ENCODE results near the gene ATP8B3.

ATP8B3 gene

DNA sequence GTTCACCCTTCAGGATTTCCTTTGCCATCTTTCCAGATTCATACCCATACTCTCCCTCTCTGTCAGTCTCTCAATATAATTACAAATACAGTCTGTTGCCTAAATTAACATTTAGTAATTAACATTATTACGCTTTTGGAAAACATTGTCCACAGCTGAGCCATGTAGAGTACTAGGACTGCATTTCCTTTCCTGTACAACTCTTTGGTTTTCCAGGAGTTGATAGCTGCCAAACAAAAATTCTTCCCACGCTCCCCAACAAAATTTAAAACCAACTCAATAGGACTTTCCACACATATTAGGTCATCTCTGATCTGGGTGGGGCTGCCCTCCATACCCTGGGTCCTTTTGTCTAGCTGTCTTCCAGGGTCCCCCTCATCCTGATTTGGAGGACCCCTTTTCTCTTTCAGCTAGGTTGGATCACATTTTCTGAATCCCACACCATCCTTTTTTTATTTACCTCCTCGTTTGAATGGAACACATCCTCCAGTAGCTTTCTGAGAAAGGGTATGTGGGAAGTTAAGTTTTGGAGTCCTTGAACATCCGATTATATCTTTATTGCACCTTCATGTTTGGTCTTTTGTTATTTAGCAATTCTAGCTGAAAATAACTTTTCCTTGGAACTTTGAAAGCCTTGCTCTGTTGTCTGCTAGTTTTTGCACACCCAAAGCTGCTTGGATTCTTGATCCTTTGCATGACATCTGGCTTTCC, 41.1 kb downstream of the ATP8B3 start:
- Histone ChIP-seq H2BK15ac (replicated peaks; ENCODE audit: low read depth) (no peak overlapping the region), H2BK120ac (ENCODE audit: low read depth, low read length) (no peak overlapping the region), H3K56ac (ENCODE audit: low read length) (no peak overlapping the region), H3K27ac (ENCODE audit: low read depth, low read length) (no peak overlapping the region), H2BK5ac (ENCODE audit: low read length) (no peak overlapping the region), H3K4me3 (ENCODE audit: low read length) (no peak overlapping the region), H4K8ac (ENCODE audit: low read depth, low read length) (no peak overlapping the region), H4K5ac (ENCODE audit: low read length) (no peak overlapping the region), H3K79me1 (ENCODE audit: low read length) (no peaks in the 10 kb centered on the region), H3K4ac (ENCODE audit: low read depth, low read length) (no peak overlapping the region), H3K79me2 (ENCODE audit: control insufficient read depth, insufficient read depth, low read length) (no peaks in the 10 kb centered on the region), H3K27me3 (ENCODE audit: insufficient read depth, low read length, poor library complexity) (peaks cover 24% of the 10 kb centered on the region), H3K23ac (ENCODE audit: low read length) (no peak overlapping the region), H3K9ac (ENCODE audit: low read length) (no peak overlapping the region), H3K4me2 (ENCODE audit: low read length) (no peak overlapping the region), H3K18ac (ENCODE audit: low read length) (no peak overlapping the region), H2AK5ac (ENCODE audit: low read length) (no peak overlapping the region), H3K36me3 (ENCODE audit: control insufficient read depth, insufficient read depth, low read length) (no peaks in the 10 kb centered on the region), H3K4me1 (ENCODE audit: control insufficient read depth, low read depth, low read length) (no peaks in the 10 kb centered on the region)
- no peak for DNase-seq
- WGBS (ENCODE audit: extremely low coverage, insufficient coverage, low lambda C conversion rate): no CpG with 5 or more reads among the region's 4 CpGs

GRCh38 chr19:1769645-1769985, 42.5 kb downstream of the ATP8B3 start:
- Histone ChIP-seq H3K4me3 (ENCODE audit: low read length) (no peak overlapping the region), H3K4me2 (ENCODE audit: low read length) (no peak overlapping the region), H4K8ac (ENCODE audit: low read depth, low read length) (no peak overlapping the region), H2BK15ac (replicated peaks; ENCODE audit: low read depth) (no peak overlapping the region), H3K4ac (ENCODE audit: low read depth, low read length) (no peak overlapping the region), H2BK5ac (ENCODE audit: low read length) (no peak overlapping the region), H3K56ac (ENCODE audit: low read length) (no peak overlapping the region), H3K79me2 (ENCODE audit: control insufficient read depth, insufficient read depth, low read length) (no peaks in the 10 kb centered on the region), H3K23ac (ENCODE audit: low read length) (no peak overlapping the region), H3K18ac (ENCODE audit: low read length) (no peak overlapping the region), H3K27ac (ENCODE audit: low read depth, low read length) (no peak overlapping the region), H3K36me3 (ENCODE audit: control insufficient read depth, insufficient read depth, low read length) (no peaks in the 10 kb centered on the region), H2BK120ac (ENCODE audit: low read depth, low read length) (no peak overlapping the region), H3K79me1 (ENCODE audit: low read length) (no peaks in the 10 kb centered on the region), H4K5ac (ENCODE audit: low read length) (no peak overlapping the region), H3K4me1 (ENCODE audit: control insufficient read depth, low read depth, low read length) (no peaks in the 10 kb centered on the region), H3K9ac (ENCODE audit: low read length) (no peak overlapping the region), H3K27me3 (ENCODE audit: insufficient read depth, low read length, poor library complexity) (peaks cover 31% of the 10 kb centered on the region), H2AK5ac (ENCODE audit: low read length) (no peak overlapping the region)
- DNase-seq: no peak
- no CpG with 5 or more reads among the region's 12 CpGs for WGBS (ENCODE audit: extremely low coverage, insufficient coverage, low lambda C conversion rate)

DNA sequence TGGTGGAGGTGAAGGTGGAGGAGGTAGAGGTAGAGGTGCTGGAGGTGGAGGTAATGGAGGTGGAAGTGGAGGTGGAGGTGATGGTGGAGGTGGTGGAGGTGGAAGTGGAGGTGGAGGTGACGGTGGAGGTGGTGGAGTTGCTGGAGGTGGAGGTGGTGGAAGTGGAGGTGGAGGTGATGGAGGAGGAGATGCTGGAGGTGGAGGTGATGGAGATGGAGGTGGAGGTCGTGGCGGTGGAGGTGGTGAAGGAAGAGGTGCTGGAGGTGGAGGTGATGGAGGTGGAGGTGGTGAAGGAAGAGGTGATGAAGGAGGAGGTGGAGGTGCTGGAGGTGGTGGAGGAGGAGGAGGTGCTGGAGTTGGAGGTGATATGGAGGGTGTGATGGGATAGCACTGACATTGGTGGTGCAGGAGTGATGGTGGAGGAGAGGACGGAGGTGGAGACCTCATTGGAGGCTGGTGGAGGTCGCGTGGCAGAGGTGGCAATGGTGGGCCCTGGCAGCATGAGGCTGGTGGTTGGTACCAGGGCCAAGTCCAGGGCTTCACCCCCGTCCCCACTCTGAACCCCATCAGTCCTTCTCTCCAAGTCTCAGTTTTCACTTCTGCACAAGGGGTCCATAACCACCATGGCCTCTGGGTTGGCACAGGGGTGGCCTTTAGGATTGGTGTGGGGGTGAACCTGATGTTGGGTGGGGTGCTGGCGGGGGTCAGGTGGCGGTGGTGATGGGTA, 43.0 kb downstream of the ATP8B3 start:
- Histone ChIP-seq H2AK5ac (ENCODE audit: low read length) (no peak overlapping the region), H3K9ac (ENCODE audit: low read length) (no peak overlapping the region), H3K79me2 (ENCODE audit: control insufficient read depth, insufficient read depth, low read length) (no peaks in the 10 kb centered on the region), H3K79me1 (ENCODE audit: low read length) (no peaks in the 10 kb centered on the region), H3K4me2 (ENCODE audit: low read length) (no peak overlapping the region), H2BK120ac (ENCODE audit: low read depth, low read length) (no peak overlapping the region), H3K27ac (ENCODE audit: low read depth, low read length) (no peak overlapping the region), H3K4ac (ENCODE audit: low read depth, low read length) (no peak overlapping the region), H3K27me3 (ENCODE audit: insufficient read depth, low read length, poor library complexity) (peaks cover 35% of the 10 kb centered on the region), H3K23ac (ENCODE audit: low read length) (no peak overlapping the region), H4K8ac (ENCODE audit: low read depth, low read length) (no peak overlapping the region), H3K4me3 (ENCODE audit: low read length) (no peak overlapping the region), H3K18ac (ENCODE audit: low read length) (no peak overlapping the region), H3K56ac (ENCODE audit: low read length) (no peak overlapping the region), H3K4me1 (ENCODE audit: control insufficient read depth, low read depth, low read length) (no peaks in the 10 kb centered on the region), H2BK15ac (replicated peaks; ENCODE audit: low read depth) (no peak overlapping the region), H2BK5ac (ENCODE audit: low read length) (no peak overlapping the region), H3K36me3 (ENCODE audit: control insufficient read depth, insufficient read depth, low read length) (no peaks in the 10 kb centered on the region), H4K5ac (ENCODE audit: low read length) (no peak overlapping the region)
- no peak for DNase-seq
- WGBS (ENCODE audit: extremely low coverage, insufficient coverage, low lambda C conversion rate): no CpG with 5 or more reads among the region's 9 CpGs

GRCh38 chr19:1768248-1768647, 43.8 kb downstream of the ATP8B3 start:
- Histone ChIP-seq H3K9ac (ENCODE audit: low read length) (no peak overlapping the region), H3K36me3 (ENCODE audit: control insufficient read depth, insufficient read depth, low read length) (no peaks in the 10 kb centered on the region), H3K4me2 (ENCODE audit: low read length) (no peak overlapping the region), H3K27ac (ENCODE audit: low read depth, low read length) (no peak overlapping the region), H4K5ac (ENCODE audit: low read length) (no peak overlapping the region), H2AK5ac (ENCODE audit: low read length) (no peak overlapping the region), H3K4ac (ENCODE audit: low read depth, low read length) (no peak overlapping the region), H2BK15ac (replicated peaks; ENCODE audit: low read depth) (no peak overlapping the region), H2BK120ac (ENCODE audit: low read depth, low read length) (no peak overlapping the region), H3K56ac (ENCODE audit: low read length) (no peak overlapping the region), H3K4me3 (ENCODE audit: low read length) (no peak overlapping the region), H2BK5ac (ENCODE audit: low read length) (no peak overlapping the region), H3K27me3 (ENCODE audit: insufficient read depth, low read length, poor library complexity) (peaks cover 41% of the 10 kb centered on the region), H3K4me1 (ENCODE audit: control insufficient read depth, low read depth, low read length) (no peaks in the 10 kb centered on the region), H4K8ac (ENCODE audit: low read depth, low read length) (no peak overlapping the region), H3K79me1 (ENCODE audit: low read length) (no peaks in the 10 kb centered on the region), H3K18ac (ENCODE audit: low read length) (no peak overlapping the region), H3K23ac (ENCODE audit: low read length) (no peak overlapping the region), H3K79me2 (ENCODE audit: control insufficient read depth, insufficient read depth, low read length) (no peaks in the 10 kb centered on the region)
- DNase-seq: peak; percentile 81
- WGBS (ENCODE audit: extremely low coverage, insufficient coverage, low lambda C conversion rate): no CpG with 5 or more reads among the region's 13 CpGs

- Histone ChIP-seq H3K9ac (ENCODE audit: low read length) (no peak overlapping the region), H3K56ac (ENCODE audit: low read length) (no peak overlapping the region), H3K4me3 (ENCODE audit: low read length) (no peak overlapping the region), H3K27ac (ENCODE audit: low read depth, low read length) (no peak overlapping the region), H2BK5ac (ENCODE audit: low read length) (no peak overlapping the region), H3K4ac (ENCODE audit: low read depth, low read length) (no peak overlapping the region), H3K79me2 (ENCODE audit: control insufficient read depth, insufficient read depth, low read length) (no peaks in the 10 kb centered on the region), H4K8ac (ENCODE audit: low read depth, low read length) (no peak overlapping the region), H3K4me2 (ENCODE audit: low read length) (no peak overlapping the region), H4K5ac (ENCODE audit: low read length) (no peak overlapping the region), H3K18ac (ENCODE audit: low read length) (no peak overlapping the region), H2AK5ac (ENCODE audit: low read length) (no peak overlapping the region), H3K27me3 (ENCODE audit: insufficient read depth, low read length, poor library complexity) (peaks cover 45% of the 10 kb centered on the region), H3K4me1 (ENCODE audit: control insufficient read depth, low read depth, low read length) (no peaks in the 10 kb centered on the region), H2BK15ac (replicated peaks; ENCODE audit: low read depth) (no peak overlapping the region), H3K23ac (ENCODE audit: low read length) (no peak overlapping the region), H2BK120ac (ENCODE audit: low read depth, low read length) (no peak overlapping the region), H3K36me3 (ENCODE audit: control insufficient read depth, insufficient read depth, low read length) (no peaks in the 10 kb centered on the region), H3K79me1 (ENCODE audit: low read length) (no peaks in the 10 kb centered on the region)
- DNase-seq: no peak
- no CpG with 5 or more reads among the region's 21 CpGs for WGBS (ENCODE audit: extremely low coverage, insufficient coverage, low lambda C conversion rate)
These were observed 44.6 kb downstream of the ATP8B3 start for GRCh38 chr19:1767464-1767933.
